Endothelial cell of umbilical vein (primary cell): ENCODE measurements around the gene ELANE.

ENCODE experiments used
- POLR2A ChIP-seq: IDR thresholded peaks from 2 replicates; pipeline ENCODE4 v1.6.1; 2012; ENCODE audit warnings: low read depth, mild to moderate bottlenecking, control low read depth, low read length
- POLR2AphosphoS5 ChIP-seq: IDR thresholded peaks from 2 replicates; pipeline ENCODE4 v1.6.1; 2012; ENCODE audit warnings: low read depth, mild to moderate bottlenecking, control low read depth, low read length, moderate library complexity; ENCODE audit not compliant: insufficient read depth

DNA sequence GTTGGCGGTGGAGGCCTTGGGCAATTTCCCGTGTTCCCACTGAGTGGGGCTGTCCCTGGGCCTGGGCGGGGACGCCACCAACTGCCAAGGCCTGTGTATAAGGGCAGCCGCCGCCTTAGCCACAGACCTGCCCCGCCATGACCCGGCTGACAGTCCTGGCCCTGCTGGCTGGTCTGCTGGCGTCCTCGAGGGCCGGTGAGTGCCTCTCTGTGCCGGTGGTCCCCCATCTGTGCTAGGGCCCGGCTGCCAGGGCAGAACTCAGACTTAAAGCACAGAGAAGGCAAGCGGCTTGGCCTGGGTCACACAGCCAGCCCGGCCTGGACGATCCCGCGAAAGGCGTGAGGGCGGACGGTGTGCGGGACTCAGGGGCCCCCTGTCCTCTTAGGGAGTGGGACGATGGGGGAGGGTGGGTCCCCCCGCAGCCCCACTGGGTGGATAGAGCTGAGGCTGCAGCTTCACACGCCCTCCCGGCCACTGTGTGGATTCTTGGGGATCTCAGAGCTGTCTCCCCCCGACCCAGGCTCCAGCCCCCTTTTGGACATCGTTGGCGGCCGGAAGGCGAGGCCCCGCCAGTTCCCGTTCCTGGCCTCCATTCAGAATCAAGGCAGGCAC lies 24.3 kb upstream of the ELANE start, which contains the start of gene AZU1:
- no peak for TF ChIP-seq POLR2A
- TF ChIP-seq POLR2AphosphoS5 = no peak
